H1 (cell line): ENCODE data around the gene RASGRF1. TPM values are rescaled to one million over a fixed set of nuclear protein-coding genes. Genes with fewer than 3 reads are reported as not detected.

Experiments
- CTBP2 ChIP-seq: IDR thresholded peaks from 2 replicates; pipeline ENCODE4 v1.7.0; 2011; ENCODE audit warnings: borderline replicate concordance, mild to moderate bottlenecking, moderate library complexity, mixed read lengths, low read length; ENCODE audit not compliant: insufficient read depth, insufficient read length
- EGR1 ChIP-seq: IDR thresholded peaks from 2 replicates; pipeline ENCODE4 v1.6.1; 2011; ENCODE audit warnings: low read depth, low read length, borderline replicate concordance
- EP300 ChIP-seq, 2 experiments: IDR thresholded peaks; 1 replicate in 1 of 2; 2 replicates in 1 of 2; pipeline ENCODE4 v1.6.1; 2011 to 2012; ENCODE audit warnings: low read depth in 2 of 2, low read length in 2 of 2, mild to moderate bottlenecking in 2 of 2, borderline replicate concordance in 1 of 2, inconsistent platforms in 1 of 2, moderate library complexity in 1 of 2
- KDM4A ChIP-seq: IDR thresholded peaks from one replicate; pipeline ENCODE4 v1.7.1; 2012; ENCODE audit warnings: low read depth, mild to moderate bottlenecking, moderate library complexity, low read length, inconsistent platforms; ENCODE audit not compliant: severe bottlenecking
- TCF12 ChIP-seq: IDR thresholded peaks from 2 replicates; pipeline ENCODE4 v1.6.1; 2011; ENCODE audit warnings: low read depth, mild to moderate bottlenecking, low read length
- TEAD4 ChIP-seq: IDR thresholded peaks from 2 replicates; pipeline ENCODE4 v1.6.1; 2012; ENCODE audit warnings: low read depth, low read length, inconsistent platforms, mixed read lengths
- polyA plus RNA-seq, 7 experiments: library from polyadenylated mRNA; depleted of rRNA in 3 of 7; stranded (reverse) in 5 of 7; unstranded in 2 of 7; fragments of >200 nt in 5 of 7; fragments of 200-250 nt in 2 of 7; gene quantifications; 1 replicate in 5 of 7; 2 replicates in 1 of 7; 4 replicates in 1 of 7; pipeline versions ENCODE4 v1.2.1 to v1.2.3, GENCODE V29; 2011 to 2013; ENCODE audit warnings: missing spikeins in 2 of 7, mixed read lengths in 2 of 7
- total RNA-seq: library from RNA; stranded (reverse); fragmentation: NEBNext Ultra II Directional; extraction: Animal tissue kit (Norgen Biotek cat#: 25700); gene quantifications from 2 replicates; pipeline ENCODE4 v1.2.1, GENCODE V29; 2021
- TF ChIP-seq, protein P1 (sequence below): IDR thresholded peaks from 2 replicates; pipeline ENCODE4 v1.6.1; 2012; ENCODE audit warnings: low read length, inconsistent platforms

The RASGRF1 gene
- total and polyA plus RNA-seq, 2 of the 8 experiments (the other 6 are each of a cell fraction or from before 2014, with no cell fraction given), result 0.42 to 0.67 TPM

GRCh38 chr15:79083154-79083553, 7.4 kb downstream of the RASGRF1 start (continued):
- TF ChIP-seq, protein P1, sequence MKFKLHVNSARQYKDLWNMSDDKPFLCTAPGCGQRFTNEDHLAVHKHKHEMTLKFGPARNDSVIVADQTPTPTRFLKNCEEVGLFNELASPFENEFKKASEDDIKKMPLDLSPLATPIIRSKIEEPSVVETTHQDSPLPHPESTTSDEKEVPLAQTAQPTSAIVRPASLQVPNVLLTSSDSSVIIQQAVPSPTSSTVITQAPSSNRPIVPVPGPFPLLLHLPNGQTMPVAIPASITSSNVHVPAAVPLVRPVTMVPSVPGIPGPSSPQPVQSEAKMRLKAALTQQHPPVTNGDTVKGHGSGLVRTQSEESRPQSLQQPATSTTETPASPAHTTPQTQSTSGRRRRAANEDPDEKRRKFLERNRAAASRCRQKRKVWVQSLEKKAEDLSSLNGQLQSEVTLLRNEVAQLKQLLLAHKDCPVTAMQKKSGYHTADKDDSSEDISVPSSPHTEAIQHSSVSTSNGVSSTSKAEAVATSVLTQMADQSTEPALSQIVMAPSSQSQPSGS, result no peak
- TF ChIP-seq CTBP2 (no peak), TEAD4 (no peak), EP300 (IDR thresholded peaks at IDR 0.05; ENCODE audit: borderline replicate concordance in 1 of 2, low read depth in 2 of 2, low read length in 2 of 2) (no peak), KDM4A (no peak), EGR1 (no peak), TCF12 (no peak)
